Lung (tissue), 12 donors: ENCODE results near the gene KLF8. TPM values are rescaled to one million over a fixed set of nuclear protein-coding genes. Genes with fewer than 3 reads are reported as not detected.

Source experiments
- ATAC-seq: fragments of 200-7000 bp; cut with Tn5 transposase; one replicate; pipeline ENCODE4 v1.9.1; 2020; ENCODE audit warnings: moderate number of reproducible peaks; ENCODE audit not compliant: insufficient read depth, low FRiP score
- DNase-seq, 3 donors: peaks; one replicate each; pipeline ENCODE4 v3.0.0-alpha.2; 2013 to 2017
- H3K27ac ChIP-seq, 2 donors: one replicate each; pipeline ENCODE4 v1.5.1; 2013; ENCODE audit warnings: mild to moderate bottlenecking in 2 of 2, moderate library complexity in 2 of 2, control low read depth in 1 of 2, inconsistent platforms in 1 of 2, low read depth in 1 of 2, low read length in 1 of 2
- H3K27me3 ChIP-seq, 3 donors: one replicate each; pipeline ENCODE4 v1.5.1; 2013; ENCODE audit warnings: low read length in 2 of 3; ENCODE audit not compliant: control insufficient read depth in 3 of 3, insufficient read depth in 3 of 3
- H3K36me3 ChIP-seq, 4 donors: one replicate each; pipeline ENCODE4 v1.5.1; 2013; ENCODE audit warnings: low read length in 4 of 4, mild to moderate bottlenecking in 1 of 4, moderate library complexity in 1 of 4; ENCODE audit not compliant: control insufficient read depth in 4 of 4, insufficient read depth in 4 of 4
- H3K4me1 ChIP-seq, 5 donors: one replicate each; pipeline ENCODE4 v1.5.1; 2013; ENCODE audit warnings: low read length in 5 of 5, mild to moderate bottlenecking in 2 of 5, moderate library complexity in 1 of 5; ENCODE audit not compliant: control insufficient read depth in 5 of 5, insufficient read depth in 5 of 5
- H3K4me3 ChIP-seq: one replicate; pipeline ENCODE4 v1.5.1; 2013; ENCODE audit warnings: mild to moderate bottlenecking, control low read depth, moderate library complexity
- H3K9ac ChIP-seq, 2 donors: one replicate each; pipeline ENCODE4 v1.5.1; 2013; ENCODE audit warnings: low read length in 2 of 2, control low read depth in 1 of 2; ENCODE audit not compliant: insufficient read depth in 1 of 2
- H3K9me3 ChIP-seq, 4 donors: one replicate each; pipeline ENCODE4 v1.5.1; 2013; ENCODE audit warnings: low read length in 3 of 4, mild to moderate bottlenecking in 1 of 4, moderate library complexity in 1 of 4; ENCODE audit not compliant: control insufficient read depth in 4 of 4, insufficient read depth in 3 of 4
- WGBS, 2 donors: extraction: QIAGEN DNeasy Blood & Tissue Kit; methylation state at CpG; one replicate each; pipeline ENCODE4 v1.1.7; 2013; 5-methylcytosine and 5-hydroxymethylcytosine counted together
- polyA plus RNA-seq, 2 donors: library from polyadenylated mRNA; stranded (reverse); fragments of 200-250 nt; gene quantifications; one replicate each; pipeline ENCODE4 v1.2.1, GENCODE V29; 2013
- total RNA-seq, 2 donors: library from RNA; depleted of rRNA in 1 of 2; stranded (reverse); fragments of >200 nt in 1 of 2; gene quantifications; one replicate each; pipeline ENCODE4 v1.2.1, GENCODE V29; 2014 to 2021
- TF ChIP-seq, protein P1 (sequence below): IDR thresholded peaks from 2 replicates; pipeline ENCODE4 v1.5.1; 2012; ENCODE audit warnings: mild to moderate bottlenecking; ENCODE audit errors: control extremely low read depth, extremely low read depth
- donor health status: control.
- donor health status: control.
- donor health status: Bipolar disorder and iron deficiency.
- donor health status: healthy.
- donor health status: DM: yes; HTN: yes; CAD: no.

The KLF8 gene
- total and polyA plus RNA-seq, 4 donors, result 3.9 to 33.1 (median 9.8) TPM

DNA sequence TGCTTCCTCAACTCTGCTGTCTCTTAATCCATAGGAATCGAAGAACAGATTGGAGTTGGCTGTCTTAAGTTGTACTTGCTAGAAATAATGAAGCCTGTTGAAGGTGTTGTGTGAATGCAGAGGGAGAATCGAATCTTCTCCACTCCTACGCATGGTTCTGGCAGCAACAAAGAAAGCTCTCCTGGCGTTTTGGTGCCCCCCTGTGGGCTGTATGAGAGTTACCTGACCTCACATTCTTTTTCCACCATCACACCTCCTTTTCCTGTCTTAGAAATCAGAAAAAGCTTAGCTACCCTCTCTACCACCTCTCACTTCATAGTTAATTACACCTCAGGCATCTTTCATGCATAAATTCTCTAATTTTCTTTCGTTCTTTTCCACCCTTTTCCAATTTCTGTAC, 16.3 kb downstream of the KLF8 start:
- ATAC-seq (peak; percentile 72), DNase-seq (peak; percentile 37 to 63 (median 46))
- Histone ChIP-seq H3K27ac (no peak overlapping the region), H3K9ac (no peak overlapping the region), H3K9me3 (no peaks in the 10 kb centered on the region), H3K4me3 (no peak overlapping the region), H3K36me3 (no peaks in the 10 kb centered on the region), H3K27me3 (peaks cover 0 to 4% (median 2%) of the 10 kb centered on the region in 3 donors), H3K4me1 (no peaks in the 10 kb centered on the region)
- TF ChIP-seq, protein P1, sequence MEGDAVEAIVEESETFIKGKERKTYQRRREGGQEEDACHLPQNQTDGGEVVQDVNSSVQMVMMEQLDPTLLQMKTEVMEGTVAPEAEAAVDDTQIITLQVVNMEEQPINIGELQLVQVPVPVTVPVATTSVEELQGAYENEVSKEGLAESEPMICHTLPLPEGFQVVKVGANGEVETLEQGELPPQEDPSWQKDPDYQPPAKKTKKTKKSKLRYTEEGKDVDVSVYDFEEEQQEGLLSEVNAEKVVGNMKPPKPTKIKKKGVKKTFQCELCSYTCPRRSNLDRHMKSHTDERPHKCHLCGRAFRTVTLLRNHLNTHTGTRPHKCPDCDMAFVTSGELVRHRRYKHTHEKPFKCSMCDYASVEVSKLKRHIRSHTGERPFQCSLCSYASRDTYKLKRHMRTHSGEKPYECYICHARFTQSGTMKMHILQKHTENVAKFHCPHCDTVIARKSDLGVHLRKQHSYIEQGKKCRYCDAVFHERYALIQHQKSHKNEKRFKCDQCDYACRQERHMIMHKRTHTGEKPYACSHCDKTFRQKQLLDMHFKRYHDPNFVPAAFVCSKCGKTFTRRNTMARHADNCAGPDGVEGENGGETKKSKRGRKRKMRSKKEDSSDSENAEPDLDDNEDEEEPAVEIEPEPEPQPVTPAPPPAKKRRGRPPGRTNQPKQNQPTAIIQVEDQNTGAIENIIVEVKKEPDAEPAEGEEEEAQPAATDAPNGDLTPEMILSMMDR, result peak; percentile 42
- 5 to 7% methylated on average over 5 of the region's 5 CpGs for WGBS, 2 donors

DNA sequence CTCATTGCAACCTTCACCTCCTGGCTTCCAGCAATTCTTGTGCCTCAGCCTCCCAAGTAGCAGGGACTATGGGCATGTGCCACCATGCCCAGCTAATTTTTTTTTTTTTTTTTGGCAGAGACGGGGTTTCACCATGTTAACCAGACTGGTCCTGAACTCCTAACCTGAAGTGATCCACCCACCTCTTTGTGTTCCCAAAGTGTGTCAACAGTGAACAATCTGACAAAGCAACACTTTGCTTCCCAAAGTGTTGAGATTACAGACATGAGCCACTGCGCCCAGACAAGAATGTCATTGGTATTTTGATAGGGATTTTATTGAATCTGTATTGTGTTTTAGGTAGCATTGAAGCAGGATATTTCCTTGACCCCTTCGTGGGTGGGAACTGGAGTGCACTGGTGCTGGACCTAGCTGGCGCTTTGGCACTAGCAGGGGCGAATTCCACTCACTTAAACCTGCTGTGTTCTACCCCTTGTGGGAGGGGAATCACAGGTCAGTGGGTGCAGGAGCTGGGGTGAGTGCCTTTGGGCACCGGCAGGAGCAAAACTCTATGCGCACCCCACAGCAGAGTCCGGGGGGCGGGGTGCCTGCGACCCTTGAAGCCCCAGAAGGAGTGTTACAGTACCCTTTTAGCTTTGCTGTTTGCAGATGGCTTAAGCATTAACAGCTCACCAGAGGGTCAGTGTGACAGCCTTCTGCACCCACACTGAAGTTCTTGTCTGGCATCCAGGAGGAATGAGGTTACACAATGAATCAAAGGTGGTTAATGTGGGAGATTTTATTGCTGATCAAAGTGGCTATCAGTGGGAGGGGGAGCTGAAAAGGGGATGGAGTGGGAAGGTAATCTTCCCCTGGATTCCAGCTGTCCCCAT, 21.9 kb downstream of the KLF8 start:
- Histone ChIP-seq H3K9me3 (peaks cover 0 to 4% (median 0%) of the 10 kb centered on the region in 4 donors), H3K27me3 (peaks cover 0 to 4% (median under 1%) of the 10 kb centered on the region in 3 donors), H3K27ac (no peak overlapping the region), H3K9ac (no peak overlapping the region), H3K4me3 (no peak overlapping the region), H3K4me1 (peaks cover 0 to 2% (median 0%) of the 10 kb centered on the region in 5 donors), H3K36me3 (peaks cover 0 to 2% (median 0%) of the 10 kb centered on the region in 4 donors)
- TF ChIP-seq, protein P1, result no peak
- 83 to 99% methylated on average over 9 to 10 of the region's 10 CpGs for WGBS, 2 donors
- ATAC-seq, result no peak
- DNase-seq, result no peak

DNA sequence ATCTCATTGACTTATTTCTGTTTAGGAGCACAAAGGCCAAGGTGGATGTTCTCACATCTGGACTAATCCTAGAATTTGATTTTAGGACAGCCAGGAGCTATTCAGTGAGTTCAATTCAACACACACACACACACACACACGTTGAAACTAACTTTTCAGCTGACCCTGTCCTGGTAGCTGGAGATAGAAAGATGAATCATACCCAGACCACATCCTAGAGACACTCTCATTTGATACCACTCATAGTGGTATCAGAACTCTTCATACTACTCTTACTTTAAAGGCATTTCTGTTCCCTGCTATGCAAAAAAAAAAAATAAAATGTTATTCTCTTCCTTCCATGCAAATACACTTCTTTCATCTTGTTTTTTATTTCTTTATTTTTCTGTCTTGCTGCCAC, 36.7 kb downstream of the KLF8 start:
- 37 to 77% methylated on average over 1 of the region's 1 CpG for WGBS, 2 donors
- TF ChIP-seq, protein P1, result no peak

More for the DNA sequence above, 36.7 kb downstream of the KLF8 start:
- H3K9me3 ChIP-seq, result no peaks in the 10 kb centered on the region
- no peaks in the 10 kb centered on the region for H3K4me1 ChIP-seq
- H3K9ac ChIP-seq, result no peak overlapping the region
- no peak overlapping the region for H3K27ac ChIP-seq
- no peak for DNase-seq
- H3K27me3 ChIP-seq, result peaks cover 0 to 12% (median 3%) of the 10 kb centered on the region in 3 donors
- peaks cover 0 to 2% (median 0%) of the 10 kb centered on the region in 4 donors for H3K36me3 ChIP-seq
- H3K4me3 ChIP-seq, result no peak overlapping the region
- no peak for ATAC-seq
